Measurements from ENCODE around the gene MMP25. TPM values are rescaled to one million over a fixed set of nuclear protein-coding genes. Genes with fewer than 3 reads are reported as not detected.

MMP25 gene
- total RNA-seq, 2 experiments from 2014 or later, result 0.42 to 0.80 TPM

GRCh38 chr16:3086596-3087242 is 40.4 kb downstream of the MMP25 start:
- Mint-ChIP-seq H3K27ac (no peak overlapping the region), H3K4me3 (peak overlapping the region; percentile 42), H3K4me1 (ENCODE audit: low read depth) (peaks cover 63% of the 10 kb centered on the region), H3K27me3 (no peaks in the 10 kb centered on the region), H3K9me3 (no peaks in the 10 kb centered on the region), H3K36me3 (ENCODE audit: low read depth) (no peaks in the 10 kb centered on the region)
- Histone ChIP-seq H3K9me3 (ENCODE audit: control insufficient read depth in 1 of 2, insufficient read depth in 1 of 2, low read length in 2 of 2) (no peaks in the 10 kb centered on the region), H3K27ac (ENCODE audit: low read depth in 1 of 2, low read length in 2 of 2) (peak overlapping the region in 1 of 2 donors; percentile 22), H3K27me3 (ENCODE audit: control insufficient read depth in 1 of 2, insufficient read depth in 2 of 2, low read length in 2 of 2) (no peaks in the 10 kb centered on the region), H3K36me3 (ENCODE audit: insufficient read depth, low read length) (no peaks in the 10 kb centered on the region), H3K4me3 (ENCODE audit: low read length) (peak overlapping the region; percentile 44), H3K4me1 (ENCODE audit: insufficient read depth, low read length) (peaks cover 63% of the 10 kb centered on the region)
- TF ChIP-seq, protein P1, sequence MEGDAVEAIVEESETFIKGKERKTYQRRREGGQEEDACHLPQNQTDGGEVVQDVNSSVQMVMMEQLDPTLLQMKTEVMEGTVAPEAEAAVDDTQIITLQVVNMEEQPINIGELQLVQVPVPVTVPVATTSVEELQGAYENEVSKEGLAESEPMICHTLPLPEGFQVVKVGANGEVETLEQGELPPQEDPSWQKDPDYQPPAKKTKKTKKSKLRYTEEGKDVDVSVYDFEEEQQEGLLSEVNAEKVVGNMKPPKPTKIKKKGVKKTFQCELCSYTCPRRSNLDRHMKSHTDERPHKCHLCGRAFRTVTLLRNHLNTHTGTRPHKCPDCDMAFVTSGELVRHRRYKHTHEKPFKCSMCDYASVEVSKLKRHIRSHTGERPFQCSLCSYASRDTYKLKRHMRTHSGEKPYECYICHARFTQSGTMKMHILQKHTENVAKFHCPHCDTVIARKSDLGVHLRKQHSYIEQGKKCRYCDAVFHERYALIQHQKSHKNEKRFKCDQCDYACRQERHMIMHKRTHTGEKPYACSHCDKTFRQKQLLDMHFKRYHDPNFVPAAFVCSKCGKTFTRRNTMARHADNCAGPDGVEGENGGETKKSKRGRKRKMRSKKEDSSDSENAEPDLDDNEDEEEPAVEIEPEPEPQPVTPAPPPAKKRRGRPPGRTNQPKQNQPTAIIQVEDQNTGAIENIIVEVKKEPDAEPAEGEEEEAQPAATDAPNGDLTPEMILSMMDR (IDR thresholded peaks at IDR 0.05), result no peak
- POLR2A ChIA-PET, result interaction anchor here (0.9 to 4.5 kb wide), 4 partner anchors 10 to 48 kb away, joined by 3 to 35 read pairs (median 4); partner anchors contain the start of gene ZNF213
- CTCF ChIA-PET, result interaction anchor here (1.0 to 2.5 kb wide), 2 partner anchors 10 to 28 kb away, joined by 3 to 10 read pairs; no protein-coding TSS in a partner anchor
- intact Hi-C loops (cut with DNase I, micrococcal nuclease), result no loop called here
- peak; percentile 68 for ATAC-seq (ENCODE audit: poor library complexity)
- DNase-seq, result peak in 1 of 14 experiments; percentile 58

GRCh38 chr16:3087243-3088235 is 41.2 kb downstream of the MMP25 start:
- Histone ChIP-seq H3K4me1 (ENCODE audit: insufficient read depth, low read length) (peaks cover 63% of the 10 kb centered on the region), H3K36me3 (ENCODE audit: insufficient read depth, low read length) (no peaks in the 10 kb centered on the region), H3K4me3 (ENCODE audit: low read length) (peak overlapping the region; percentile 44), H3K9me3 (ENCODE audit: control insufficient read depth in 1 of 2, insufficient read depth in 1 of 2, low read length in 2 of 2) (no peaks in the 10 kb centered on the region), H3K27ac (ENCODE audit: low read depth in 1 of 2, low read length in 2 of 2) (peak overlapping the region; percentile 10 to 22), H3K27me3 (ENCODE audit: control insufficient read depth in 1 of 2, insufficient read depth in 2 of 2, low read length in 2 of 2) (no peaks in the 10 kb centered on the region)
- DNase-seq (no peak), ATAC-seq (ENCODE audit: poor library complexity) (no peak)
- Mint-ChIP-seq H3K27ac (peak overlapping the region; percentile 48), H3K27me3 (no peaks in the 10 kb centered on the region), H3K4me3 (peak overlapping the region; percentile 42), H3K36me3 (ENCODE audit: low read depth) (no peaks in the 10 kb centered on the region), H3K9me3 (no peaks in the 10 kb centered on the region), H3K4me1 (ENCODE audit: low read depth) (peaks cover 57% of the 10 kb centered on the region)
- ChIA-PET CTCF (interaction anchor here (1.0 to 2.5 kb wide), 3 partner anchors 9 to 42 kb away, joined by 3 to 10 read pairs (median 6); no protein-coding TSS in a partner anchor), POLR2A (interaction anchor here (0.9 to 4.5 kb wide), 5 partner anchors 11 to 47 kb away, joined by 3 to 35 read pairs (median 3); partner anchors contain the start of genes IL32 and ZNF213)
- intact Hi-C loops (cut with DNase I, micrococcal nuclease), result no loop called here
- TF ChIP-seq, protein P1 (IDR thresholded peaks at IDR 0.05), result no peak

- peaks cover 65% of the 10 kb centered on the region for H3K4me1 ChIP-seq (ENCODE audit: insufficient read depth, low read length)
- TF ChIP-seq, protein P1 (IDR thresholded peaks at IDR 0.05), result no peak
- H3K27me3 ChIP-seq (ENCODE audit: control insufficient read depth in 1 of 2, insufficient read depth in 2 of 2, low read length in 2 of 2), result no peaks in the 10 kb centered on the region
- peak overlapping the region; percentile 48 for H3K27ac Mint-ChIP-seq
- DNase-seq (no peak), ATAC-seq (ENCODE audit: poor library complexity) (no peak)
- H3K27ac ChIP-seq (ENCODE audit: low read depth in 1 of 2, low read length in 2 of 2), result no peak overlapping the region
- H3K27me3 Mint-ChIP-seq, result no peaks in the 10 kb centered on the region
- intact Hi-C loops (cut with DNase I, micrococcal nuclease), result no loop called here
- POLR2A ChIA-PET, result interaction anchor here (1.1 to 4.5 kb wide), 3 partner anchors 12 to 23 kb away, joined by 3 to 35 read pairs (median 3); partner anchors contain the start of gene IL32
- CTCF ChIA-PET, result no interaction called here
- no peaks in the 10 kb centered on the region for H3K9me3 Mint-ChIP-seq
- no peak overlapping the region for H3K4me3 ChIP-seq (ENCODE audit: low read length)
- H3K4me1 Mint-ChIP-seq (ENCODE audit: low read depth), result peaks cover 52% of the 10 kb centered on the region
- H3K36me3 Mint-ChIP-seq (ENCODE audit: low read depth), result no peaks in the 10 kb centered on the region
- H3K4me3 Mint-ChIP-seq, result no peak overlapping the region
- H3K36me3 ChIP-seq (ENCODE audit: insufficient read depth, low read length), result no peaks in the 10 kb centered on the region
- no peaks in the 10 kb centered on the region for H3K9me3 ChIP-seq (ENCODE audit: control insufficient read depth in 1 of 2, insufficient read depth in 1 of 2, low read length in 2 of 2)
Measured at GRCh38 chr16:3088450-3088849, 42.1 kb downstream of the MMP25 start.
